Activated CD8-positive, alpha-beta memory T cell treated with anti-CD3 and anti-CD28 coated beads for 24 hours (primary cell): Measurements from ENCODE around the gene DENND5A.
A peak's percentile ranks its signal among the peaks of the same experiment; 100 is the strongest.
"Not testable (repeated sequence)": the region's sequence is repeated elsewhere in the genome, so short reads cannot be mapped to it uniquely, and the experiment has no call there.

Experiments used
- DNase-seq: peaks from one replicate; pipeline ENCODE4 v3.0.0-alpha.2; 2020

Gene DENND5A

GRCh38 chr11:9137293-9138132 lies 127.6 kb downstream of the DENND5A start:
- DNase-seq, result peak; percentile 87

GRCh38 chr11:9136741-9137140 lies 128.4 kb downstream of the DENND5A start:
- no peak for DNase-seq

GRCh38 chr11:9133956-9134355 lies 131.2 kb downstream of the DENND5A start:
- no peak for DNase-seq

DNA sequence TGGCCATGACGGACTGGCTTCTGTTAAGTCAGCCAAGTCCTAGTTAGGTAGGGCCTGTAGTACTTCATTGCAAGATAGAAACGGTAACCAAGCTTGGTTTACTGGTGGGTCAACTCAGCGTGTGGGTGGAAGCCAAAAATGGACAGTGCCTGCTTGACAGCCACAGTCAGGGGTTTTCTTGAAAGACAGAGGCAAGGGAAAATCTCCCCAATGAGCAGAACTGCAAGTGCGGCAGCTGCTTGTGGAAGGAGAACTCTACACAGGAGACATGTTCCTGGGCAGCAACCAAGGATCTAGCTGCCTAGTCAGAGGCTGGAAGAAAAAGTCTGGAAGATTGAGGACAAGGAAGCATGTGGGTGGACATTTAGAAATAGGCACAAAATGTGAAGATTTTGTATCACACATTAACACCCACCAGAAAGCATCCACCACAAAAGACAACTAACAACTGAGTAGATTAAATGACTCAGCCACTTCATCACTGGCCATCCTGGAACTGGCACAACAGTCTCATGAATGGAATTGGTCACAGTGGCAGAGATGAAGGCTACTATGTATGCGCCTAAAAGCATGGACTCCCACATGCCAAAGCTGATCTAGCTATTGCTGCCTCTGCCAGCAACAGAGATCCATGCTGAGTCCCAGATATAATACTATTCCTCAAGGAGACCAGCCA lies 132.8 kb downstream of the DENND5A start:
- no peak for DNase-seq

DNA sequence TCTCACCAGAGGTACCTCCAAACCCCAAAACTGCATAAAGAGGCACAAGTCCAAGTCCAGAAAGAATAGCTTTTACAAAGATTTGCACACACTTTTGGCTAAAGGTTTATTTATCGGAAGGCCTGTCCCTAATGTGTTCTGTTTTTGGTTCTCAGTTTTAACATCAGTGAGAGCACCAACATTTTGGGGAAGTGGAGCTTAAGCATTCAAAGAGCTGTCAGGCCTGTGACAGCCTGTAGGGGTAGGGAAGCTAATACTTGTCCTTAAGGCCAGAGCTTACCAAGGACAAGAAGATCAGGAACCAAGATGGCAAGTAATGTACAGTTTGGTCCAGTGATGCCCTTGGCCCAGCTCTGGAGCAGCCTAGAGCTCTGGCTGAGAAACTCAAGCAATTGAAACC lies 134.9 kb downstream of the DENND5A start:
- no peak for DNase-seq

GRCh38 chr11:9126636-9127035 lies 138.5 kb downstream of the DENND5A start:
- DNase-seq, result no peak

DNA sequence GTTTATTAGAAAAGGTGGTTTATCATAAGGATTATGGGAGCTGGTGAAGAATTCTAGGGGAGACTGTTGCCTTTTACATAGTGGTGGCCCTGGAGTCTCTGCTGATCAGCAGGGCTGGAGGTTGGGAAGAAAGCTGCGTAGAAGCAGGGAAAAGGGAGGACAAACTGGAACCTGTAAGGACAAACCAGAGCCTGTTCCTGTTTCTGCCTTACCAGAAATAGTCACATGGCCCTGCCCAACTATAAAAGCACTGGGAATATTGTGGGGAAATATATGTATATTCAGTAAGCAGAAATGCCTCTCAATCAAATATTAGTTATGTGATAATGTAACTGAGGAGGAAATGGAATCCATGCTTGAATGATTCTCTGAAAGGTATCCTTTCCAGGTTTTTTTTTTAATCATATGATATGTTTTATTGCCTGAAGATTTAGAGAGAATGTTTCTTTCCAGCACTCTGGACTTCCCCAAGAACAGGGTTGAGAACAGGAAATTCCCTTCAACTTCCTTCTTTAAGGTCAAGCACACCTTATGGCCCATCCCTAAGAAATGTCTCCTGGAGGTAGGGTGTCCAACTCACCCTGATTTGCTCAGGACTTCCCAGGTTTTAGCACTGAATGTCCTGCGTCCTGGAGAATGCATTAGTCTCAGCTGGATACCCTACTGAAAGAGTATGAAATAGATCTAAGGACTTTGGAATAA lies 139.8 kb downstream of the DENND5A start:
- no peak for DNase-seq

GRCh38 chr11:9123595-9124304 lies 141.4 kb downstream of the DENND5A start:
- DNase-seq, result no peak

GRCh38 chr11:9121469-9121796 lies 143.7 kb downstream of the DENND5A start:
- no peak for DNase-seq

DNA sequence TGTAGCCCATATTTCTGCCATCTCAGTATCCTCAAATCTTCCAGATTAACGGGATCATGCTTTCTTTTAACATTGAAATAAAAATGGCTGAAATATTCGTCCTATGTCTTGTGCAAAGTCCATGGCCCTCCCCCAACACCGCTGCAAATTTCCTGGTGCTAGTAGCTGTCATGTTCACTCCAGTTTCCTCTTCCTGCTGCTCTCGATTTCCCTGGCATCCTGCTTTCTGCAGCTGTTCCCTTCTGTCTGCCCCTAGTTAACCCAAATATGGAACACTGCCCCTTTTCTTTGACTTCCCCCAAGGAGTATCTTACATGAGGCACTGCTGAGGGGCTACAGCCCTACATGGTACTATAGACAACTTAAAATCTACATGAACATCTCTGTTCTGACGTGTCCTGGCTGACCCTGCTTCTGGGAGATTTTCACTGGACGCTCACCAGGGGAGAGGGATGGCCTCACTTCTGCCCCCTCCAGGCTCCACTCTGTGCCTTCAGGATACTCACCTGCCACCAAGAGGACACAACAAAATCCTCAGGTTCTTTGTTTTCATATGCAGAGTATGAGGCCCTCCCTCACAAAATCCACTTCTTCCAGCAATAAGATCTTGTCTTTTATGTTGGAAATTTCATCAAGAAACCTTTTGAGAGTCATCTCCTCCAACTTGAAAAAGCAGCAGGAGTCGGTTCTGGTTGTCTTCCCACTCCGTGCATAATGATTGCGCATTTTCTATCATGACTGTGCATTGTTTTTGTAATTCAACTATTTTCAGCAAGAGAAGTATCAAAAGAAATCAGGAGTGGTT lies 144.3 kb downstream of the DENND5A start:
- DNase-seq, result no peak

GRCh38 chr11:9118277-9118676 lies 146.9 kb downstream of the DENND5A start:
- no peak for DNase-seq

- no peak for DNase-seq
Observed at GRCh38 chr11:9112075-9112474, 153.1 kb downstream of the DENND5A start.

- no peak for DNase-seq
Observed at GRCh38 chr11:9109858-9110731, 155.1 kb downstream of the DENND5A start.

DNA sequence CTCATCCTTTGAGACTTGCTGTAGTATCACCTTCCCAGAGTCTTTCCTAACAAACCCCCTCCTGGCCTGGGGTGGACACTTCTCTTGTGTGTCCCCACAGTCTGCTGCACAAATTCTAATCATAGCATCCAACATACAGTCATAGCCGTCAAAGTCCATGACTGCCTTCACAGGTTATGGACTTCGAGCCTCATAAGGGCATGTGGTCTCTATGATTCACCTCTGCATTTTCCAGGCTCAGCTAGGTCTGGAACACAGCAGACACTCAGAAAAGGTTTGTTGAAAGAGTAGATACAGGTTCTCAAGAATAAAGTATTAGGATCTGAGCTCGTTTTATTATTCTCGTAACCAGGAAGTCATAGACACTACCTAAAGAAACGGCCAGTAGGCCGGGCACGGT lies 160.6 kb downstream of the DENND5A start:
- no peak for DNase-seq

DNA sequence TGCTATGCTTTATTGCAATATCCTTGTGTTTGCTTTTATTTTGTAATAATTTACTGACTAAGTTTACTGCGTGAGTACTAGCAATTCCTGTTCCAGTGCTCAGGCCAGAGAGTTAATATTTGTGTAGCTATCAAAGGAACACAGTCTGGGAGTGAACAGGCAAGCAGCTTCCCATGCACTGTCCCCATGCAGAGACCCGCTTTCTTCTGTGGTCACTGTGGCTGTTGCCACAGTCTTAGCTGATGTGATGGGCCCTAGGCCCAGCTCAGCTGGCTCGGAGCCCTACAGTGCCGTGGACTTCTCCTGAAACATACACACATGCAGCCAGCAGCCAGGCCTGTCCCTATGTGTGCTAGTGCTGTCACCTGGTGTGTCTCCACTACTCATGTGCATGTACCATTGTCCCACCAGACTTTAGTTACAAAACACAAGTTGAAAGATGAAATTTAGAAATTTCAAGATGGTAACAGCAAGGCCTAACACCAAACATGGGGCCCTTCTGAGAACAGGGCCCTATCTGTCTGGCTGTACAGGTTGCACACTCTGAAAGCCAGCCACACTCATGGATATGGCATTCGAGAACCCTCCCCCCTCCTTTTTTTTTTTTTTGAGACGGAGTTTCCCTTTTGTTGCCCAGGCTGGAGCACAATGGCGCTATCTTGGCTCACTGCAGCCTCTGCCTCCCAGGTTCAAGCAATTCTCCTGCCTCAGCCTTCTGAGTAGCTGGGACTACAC lies 161.4 kb downstream of the DENND5A start:
- no peak for DNase-seq

DNA sequence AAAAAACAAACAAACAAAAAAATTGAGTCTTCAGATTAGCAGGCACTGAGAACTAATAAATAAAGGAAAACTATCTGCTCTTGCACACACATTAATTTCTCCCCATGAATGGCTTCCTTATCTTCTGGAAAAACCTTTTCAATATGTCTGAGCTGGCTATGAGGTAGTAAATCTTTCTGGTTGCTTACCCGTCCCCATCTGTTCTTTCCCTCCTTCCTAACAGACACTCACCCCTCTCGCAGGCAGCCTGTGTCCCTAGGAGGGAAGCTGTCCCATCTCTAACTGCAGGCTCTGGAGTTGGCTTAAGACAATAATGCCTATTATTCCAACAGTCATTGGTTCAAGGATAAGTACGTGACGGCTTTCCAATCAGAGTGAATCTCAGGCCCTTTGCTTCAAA lies 165.5 kb downstream of the DENND5A start:
- no peak for DNase-seq

DNA sequence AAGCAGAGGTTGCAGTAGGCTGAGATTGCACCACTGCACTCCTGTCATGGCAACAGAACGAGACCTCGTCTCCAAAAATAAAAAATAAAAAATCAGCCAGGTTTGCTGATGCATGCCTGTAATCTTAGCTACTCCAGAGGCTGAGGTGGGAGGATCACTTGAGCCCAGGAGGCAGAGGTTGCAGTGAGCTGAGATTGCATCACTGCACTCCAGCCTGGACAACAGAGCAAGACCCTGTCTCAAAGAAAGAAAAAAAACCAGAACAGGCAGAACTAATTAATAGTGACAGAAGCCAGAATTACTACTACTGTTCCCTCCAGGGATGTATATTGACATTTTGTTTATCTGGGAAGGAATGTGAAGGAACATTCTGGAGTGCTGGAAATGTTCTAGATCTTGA lies 166.7 kb downstream of the DENND5A start:
- not testable (repeated sequence) for DNase-seq

DNA sequence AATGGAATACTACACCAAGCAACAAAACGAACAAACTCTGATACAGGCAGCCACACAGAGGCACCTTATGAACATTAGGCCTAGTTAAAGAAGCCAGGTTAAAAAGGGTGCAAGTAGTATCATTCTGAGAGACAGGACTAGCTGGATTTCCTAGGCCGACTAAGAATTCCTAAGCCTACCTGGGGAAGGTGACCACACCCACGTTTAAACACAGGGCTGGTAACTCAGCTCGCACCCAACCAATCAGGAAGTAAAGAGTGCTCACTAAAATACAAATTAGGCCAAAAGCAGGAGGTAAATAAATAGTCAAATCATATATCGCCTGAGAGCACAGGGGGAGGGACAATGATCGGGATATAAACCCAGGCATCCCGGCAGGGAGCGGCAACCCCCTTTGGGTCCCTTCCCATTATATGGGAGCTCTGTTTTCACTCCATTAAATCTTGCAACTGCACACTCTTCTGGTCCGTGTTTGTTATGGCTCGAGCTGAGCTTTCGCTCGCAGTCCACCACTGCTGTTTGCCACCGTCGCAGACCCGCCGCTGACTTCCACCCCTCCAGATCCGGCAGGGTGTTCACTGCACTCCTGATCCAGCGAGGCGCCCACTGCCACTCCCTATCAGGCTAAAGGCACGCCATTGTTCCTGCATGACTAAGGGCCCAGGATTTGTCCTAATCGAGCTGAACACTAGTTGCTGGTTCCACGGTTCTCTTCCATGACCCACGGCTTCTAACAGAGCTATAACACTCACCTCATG lies 167.8 kb downstream of the DENND5A start:
- not testable (repeated sequence) for DNase-seq

DNA sequence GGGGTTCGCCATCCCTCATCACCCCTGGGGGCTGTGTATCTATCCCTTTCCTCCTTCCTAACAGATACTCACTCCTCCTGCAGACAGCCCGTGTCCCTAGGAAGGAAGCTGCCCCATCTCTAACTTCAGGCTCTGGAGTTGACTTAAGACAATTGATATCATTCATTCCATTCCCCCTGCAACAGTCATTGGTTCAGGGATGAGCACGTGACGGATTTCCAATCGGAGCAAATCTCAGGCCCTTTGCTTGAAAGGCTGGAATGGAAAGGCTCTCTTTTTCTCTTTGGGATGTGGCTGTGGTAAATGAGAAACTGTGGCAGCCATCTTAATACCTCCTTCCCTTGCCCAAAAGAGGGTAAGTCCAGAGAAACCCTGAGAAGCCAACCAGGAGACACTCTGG lies 168.7 kb downstream of the DENND5A start:
- DNase-seq, result no peak

DNA sequence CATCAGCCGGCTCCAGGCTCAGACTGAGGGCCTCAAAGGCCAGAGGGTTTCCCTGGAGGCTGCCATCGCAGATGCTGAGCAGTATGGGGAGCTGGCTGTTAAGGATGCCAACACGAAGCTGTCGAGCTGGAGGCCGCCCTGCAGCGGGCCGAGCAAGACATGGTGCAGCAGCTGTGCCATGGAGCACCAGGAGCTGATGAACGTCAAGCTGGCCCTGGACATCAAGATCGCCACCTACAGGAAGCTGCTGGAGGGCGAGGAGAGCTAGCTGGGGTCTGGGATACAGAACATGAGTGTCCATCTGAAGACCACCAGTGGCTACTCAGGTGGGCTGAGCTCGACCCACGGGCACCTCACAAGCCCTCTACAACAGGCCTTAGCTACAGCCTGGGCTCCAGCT lies 169.7 kb downstream of the DENND5A start:
- DNase-seq, result no peak
